Brain microvascular endothelial cell (primary cell): Measurements from ENCODE around the gene CIRBP.
A peak's percentile ranks its signal among the peaks of the same experiment; 100 is the strongest.

Experiments used
- DNase-seq: peaks from one replicate; pipeline ENCODE4 v3.0.0-alpha.2; 2020
- H3K27ac ChIP-seq: fragments of 250-450 bp; sonication (Bioruptor Pico); 2 replicates; pipeline ENCODE4 v1.5.1; 2020; ENCODE audit warnings: mild to moderate bottlenecking, moderate library complexity
- H3K27me3 ChIP-seq: fragments of 250-450 bp; sonication (Bioruptor Pico); replicated peaks from 2 replicates; pipeline ENCODE4 v1.5.1; 2020; ENCODE audit warnings: mild to moderate bottlenecking
- H3K36me3 ChIP-seq: fragments of 250-450 bp; sonication (Bioruptor Pico); replicated peaks from 2 replicates; pipeline ENCODE4 v1.5.1; 2020; ENCODE audit warnings: mild to moderate bottlenecking
- H3K4me3 ChIP-seq: 2 replicates; pipeline ENCODE4 v1.5.1; 2011; ENCODE audit warnings: low read depth, mild to moderate bottlenecking, control low read depth, low read length, moderate library complexity
- CTCF ChIP-seq: IDR thresholded peaks from 2 replicates; pipeline ENCODE4 v1.5.1; 2011; ENCODE audit warnings: low read depth, mild to moderate bottlenecking, moderate library complexity, low read length, control low read depth, inconsistent platforms; ENCODE audit errors: missing control alignments
- in situ Hi-C: cut with HindIII; loops from 2 replicates; pipeline ENCODE4 v1.10.0; 2017; ENCODE audit warnings: low sequenced_read_pairs, low pct_ligation_motif_present

CIRBP gene

GRCh38 chr19:1273263-1274041, 4.3 kb downstream of the CIRBP start:
- Histone ChIP-seq H3K27ac (no peak overlapping the region), H3K36me3 (peaks cover 41% of the 10 kb centered on the region), H3K27me3 (no peaks in the 10 kb centered on the region), H3K4me3 (no peak overlapping the region)
- no peak for DNase-seq
- no peak for TF ChIP-seq CTCF
- in situ Hi-C loops, result no loop called here

- H3K36me3 ChIP-seq, result peaks cover 45% of the 10 kb centered on the region
- H3K4me3 ChIP-seq, result peak overlapping the region; percentile 43
- H3K27me3 ChIP-seq, result no peaks in the 10 kb centered on the region
- TF ChIP-seq CTCF, result no peak
- no peak for DNase-seq
- H3K27ac ChIP-seq, result peak overlapping the region; percentile 94
- in situ Hi-C loops, result no loop called here
These were observed 5.1 kb downstream of the CIRBP start for GRCh38 chr19:1274081-1274851.

DNA sequence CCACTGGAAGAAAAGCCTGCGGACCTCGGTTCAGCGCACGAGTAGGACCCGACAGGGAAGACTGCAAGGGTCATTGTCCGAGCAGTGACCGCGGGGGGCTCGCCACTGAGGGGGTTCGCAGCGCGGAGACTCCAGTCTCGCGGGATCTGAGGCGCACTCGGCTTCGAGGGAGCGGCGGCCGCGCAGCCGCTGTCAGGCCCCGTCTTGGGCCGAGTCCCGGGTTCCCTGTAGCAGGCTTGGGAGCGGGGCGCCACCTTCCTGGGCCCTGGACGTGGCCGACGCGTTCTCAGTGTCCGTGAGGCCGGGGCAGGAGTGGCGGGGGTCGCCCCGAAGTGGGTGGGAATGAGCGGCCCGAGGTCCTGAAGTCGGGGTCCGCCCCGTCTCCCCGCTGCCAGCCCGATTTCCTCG, 5.7 kb downstream of the CIRBP start:
- H3K4me3 ChIP-seq, result peak overlapping the region; percentile 43
- DNase-seq, result no peak
- H3K27ac ChIP-seq, result peak overlapping the region; percentile 94
- no peaks in the 10 kb centered on the region for H3K27me3 ChIP-seq
- peaks cover 47% of the 10 kb centered on the region for H3K36me3 ChIP-seq
- no peak for TF ChIP-seq CTCF
- in situ Hi-C loops, result no loop called here

- in situ Hi-C loops, result no loop called here
- TF ChIP-seq CTCF, result no peak
- Histone ChIP-seq H3K36me3 (peaks cover 47% of the 10 kb centered on the region), H3K27ac (peak within 1 kb of the TSS; percentile 94), H3K27me3 (no peaks in the 10 kb centered on the region), H3K4me3 (peak within 1 kb of the TSS; percentile 72)
- DNase-seq, result peak; percentile 95
These were observed 6.3 kb downstream of the CIRBP start, which contains the start of gene FAM174C for GRCh38 chr19:1275260-1275975. FAM174C (plus strand) TSS chr19:1275530; CDS start chr19:1275550, 20 bp downstream.

GRCh38 chr19:1275976-1276627, 7.0 kb downstream of the CIRBP start:
- Histone ChIP-seq H3K36me3 (peaks cover 43% of the 10 kb centered on the region), H3K27me3 (no peaks in the 10 kb centered on the region), H3K4me3 (peak overlapping the region; percentile 72), H3K27ac (peak overlapping the region; percentile 94)
- in situ Hi-C loops, result no loop called here
- no peak for TF ChIP-seq CTCF
- no peak for DNase-seq
